Panc1 (cell line): Measurements from ENCODE around the gene CIAPIN1. TPM values are rescaled to one million over a fixed set of nuclear protein-coding genes. Genes with fewer than 3 reads are reported as not detected.
A peak's percentile ranks its signal among the peaks of the same experiment; 100 is the strongest.

Experiments used
- ATAC-seq: fragments of 200-7000 bp; cut with Tn5 transposase; 2 replicates; pipeline ENCODE4 v1.9.1; 2020; ENCODE audit warnings: mild to moderate bottlenecking, moderate library complexity
- BruUV-seq: library from RNA; stranded (reverse); fragments of 400-500 nt; replicated peaks from 2 replicates; lab custom pipeline; 2021; lab: Mats Ljungman, UMichigan
- CTCF ChIA-PET: fragments of 300-600 bp; sonication (Branson Sonifier 250); formaldehyde crosslinking; loops from one replicate; lab custom pipeline; 2022; ENCODE audit warnings: antibody characterized with exemption; lab: Charles Lee
- POLR2A ChIA-PET: fragments of 300-600 bp; sonication (Branson Sonifier 250); formaldehyde crosslinking; loops from one replicate; lab custom pipeline; 2022; ENCODE audit warnings: antibody characterized with exemption; lab: Charles Lee
- DNase-seq: peaks from one replicate; pipeline ENCODE4 v3.0.0-alpha.2; 2010; ENCODE audit warnings: low read depth, low spot score
- H3K27ac ChIP-seq: 2 replicates; pipeline ENCODE4 v1.5.1; 2011; ENCODE audit warnings: mild to moderate bottlenecking, low read length, inconsistent platforms
- H3K27me3 ChIP-seq: fragments of 200-500 bp; sonication (Bioruptor generic); 2 replicates; pipeline ENCODE4 v1.6.0; 2014; ENCODE audit warnings: low read length, inconsistent platforms; ENCODE audit not compliant: control insufficient read depth, insufficient read depth
- H3K36me3 ChIP-seq: fragments of 200-500 bp; sonication (Bioruptor generic); 2 replicates; pipeline ENCODE4 v1.5.1; 2014; ENCODE audit warnings: inconsistent platforms, mild to moderate bottlenecking, low read length, moderate library complexity; ENCODE audit not compliant: control insufficient read depth, insufficient read depth
- H3K4me1 ChIP-seq: 2 replicates; pipeline ENCODE4 v1.5.1; 2011; ENCODE audit warnings: inconsistent platforms, mild to moderate bottlenecking, low read length, moderate library complexity; ENCODE audit not compliant: control insufficient read depth, insufficient read depth
- H3K4me3 ChIP-seq, 2 experiments: 2 replicates each; pipeline ENCODE4 v1.5.1; 2011 to 2012; ENCODE audit warnings: low read depth in 2 of 2, low read length in 2 of 2, mild to moderate bottlenecking in 2 of 2, inconsistent platforms in 1 of 2, moderate library complexity in 1 of 2
- H3K9me3 ChIP-seq: fragments of 200-500 bp; sonication (Bioruptor generic); 2 replicates; pipeline ENCODE4 v1.5.1; 2014; ENCODE audit warnings: low read depth, mild to moderate bottlenecking, inconsistent platforms, low read length, moderate library complexity; ENCODE audit not compliant: control insufficient read depth, insufficient read depth
- CTCF ChIP-seq: fragments of 450-650 bp; IDR thresholded peaks from 2 replicates; pipeline ENCODE4 v1.5.1; 2017; ENCODE audit warnings: mild to moderate bottlenecking
- POLR2AphosphoS5 ChIP-seq: IDR thresholded peaks from 2 replicates; pipeline ENCODE4 v1.6.1; 2012; ENCODE audit warnings: mild to moderate bottlenecking, low read depth, low read length, moderate library complexity
- REST ChIP-seq, 2 experiments: IDR thresholded peaks; 2 replicates each; pipeline ENCODE4 v1.6.1; 2011 to 2012; ENCODE audit warnings: low read depth in 2 of 2, control low read depth in 1 of 2, low read length in 1 of 2, mild to moderate bottlenecking in 1 of 2, moderate library complexity in 1 of 2; ENCODE audit not compliant: insufficient read depth in 1 of 2
- TCF7L2 ChIP-seq: IDR thresholded peaks from 2 replicates; pipeline ENCODE4 v1.6.1; 2011; ENCODE audit warnings: mild to moderate bottlenecking, low read depth, low read length, inconsistent platforms
- in situ Hi-C: cut with HindIII; loops from 2 replicates; pipeline ENCODE4 v1.10.0; 2016; ENCODE audit warnings: low sequenced_read_pairs, low pct_unique_long_range_greater_than_20kb
- intact Hi-C: fragments of 100-400 bp; cut with micrococcal nuclease; formaldehyde crosslinking; loops from one replicate; pipeline ENCODE4 v1.10.0; 2022; ENCODE audit not compliant: unreplicated experiment
- total RNA-seq: library from RNA; stranded (reverse); gene quantifications from one replicate; pipeline ENCODE4 v1.2.1, GENCODE V29; 2021; ENCODE audit not compliant: unreplicated experiment

CIAPIN1 gene
- total RNA-seq, 1 experiment from 2014 or later = 64.0 TPM

- intact Hi-C loops = no loop called here
- ATAC-seq = peak; percentile 66
Measured at GRCh38 chr16:57422026-57422944, 24.9 kb downstream of the CIAPIN1 start.

More at GRCh38 chr16:57422026-57422944, 24.9 kb downstream of the CIAPIN1 start:
- in situ Hi-C loops = no loop called here
- Histone ChIP-seq H3K36me3 (no peaks in the 10 kb centered on the region), H3K4me1 (peaks cover 10% of the 10 kb centered on the region), H3K27me3 (no peaks in the 10 kb centered on the region), H3K9me3 (no peaks in the 10 kb centered on the region), H3K27ac (no peak overlapping the region), H3K4me3 (0 out of 4 replicates have a peak overlapping the region, but pooled peaks of 1 of the 2 experiments have one; percentile 11)
- CTCF ChIA-PET = interaction anchor here (0.9 to 1.8 kb wide), 3 partner anchors 120 to 160 kb away, joined by 3 to 4 read pairs (median 4); no protein-coding TSS in a partner anchor
- POLR2A ChIA-PET = interaction anchor here (0.7 kb wide), 1 partner anchor 901 kb away, joined by 3 read pairs; no protein-coding TSS in a partner anchor
- TF ChIP-seq REST (IDR thresholded peaks at IDR 0.05; ENCODE audit: insufficient read depth in 1 of 2, low read depth in 2 of 2, low read length in 1 of 2) (no peak), CTCF (peak; percentile 78), POLR2AphosphoS5 (no peak), TCF7L2 (no peak)
- DNase-seq = peak; percentile 42
- no TSS peak for BruUV-seq
